ENCODE measurements around the gene CCDC154. TPM values are rescaled to one million over a fixed set of nuclear protein-coding genes. Genes with fewer than 3 reads are reported as not detected.

The CCDC154 gene
- total and polyA plus RNA-seq, 2 donors = 0.71 to 14.0 TPM

DNA sequence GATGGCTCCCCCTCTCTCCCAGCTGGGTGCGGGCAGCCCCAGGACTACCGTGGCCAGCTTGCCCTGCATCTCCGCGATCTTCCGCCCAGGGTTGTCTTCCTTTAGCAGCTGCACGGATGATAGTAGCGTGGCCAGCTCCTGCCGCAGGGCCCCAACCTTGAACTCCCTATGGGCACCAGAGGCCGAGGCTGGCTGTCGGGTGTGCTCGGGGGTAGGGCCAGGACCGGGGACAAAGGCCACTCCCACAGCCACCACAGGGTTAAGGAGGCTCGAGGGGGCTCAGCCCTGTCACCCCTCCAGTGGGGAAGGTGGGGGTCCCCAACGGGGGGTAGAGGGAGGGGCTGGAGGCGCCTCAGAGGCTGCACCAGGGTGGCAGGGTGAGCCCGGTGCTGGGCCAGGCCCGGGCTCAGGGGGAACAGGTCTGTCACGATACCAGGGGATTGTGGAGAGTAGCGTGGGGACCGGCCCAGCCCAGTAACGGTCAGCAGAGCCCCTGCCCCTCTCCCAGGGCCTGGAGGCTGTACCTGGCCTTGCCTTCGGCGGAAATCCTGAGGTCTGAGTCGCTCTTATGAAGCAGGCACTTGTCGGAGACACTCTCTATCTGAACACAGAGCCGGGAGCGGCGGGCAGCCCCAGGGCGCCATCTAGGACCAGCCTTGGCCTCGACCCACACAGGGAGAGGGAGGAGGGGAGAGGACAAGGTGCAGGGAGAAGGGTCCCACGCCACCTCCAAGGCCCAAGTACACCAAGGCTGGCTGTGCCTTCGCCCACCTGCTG is 8.2 kb downstream of the CCDC154 start:
- H3K4me1 ChIP-seq (ENCODE audit: control insufficient read depth in 2 of 2, insufficient read depth in 2 of 2, low read length in 2 of 2) = no peaks in the 10 kb centered on the region
- no peaks in the 10 kb centered on the region for H3K9me3 ChIP-seq (ENCODE audit: control insufficient read depth in 2 of 2, insufficient read depth in 1 of 2, low read length in 1 of 2)
- H3K27me3 ChIP-seq (ENCODE audit: control insufficient read depth in 2 of 2, insufficient read depth in 1 of 2, low read length in 1 of 2) = peaks cover 0 to 22% of the 10 kb centered on the region in 2 donors
- H3K27ac ChIP-seq (ENCODE audit: low read depth in 1 of 2, low read length in 1 of 2) = no peak overlapping the region
- no peak overlapping the region for H3K4me3 ChIP-seq (ENCODE audit: low read length in 2 of 2)
- H3K36me3 ChIP-seq (ENCODE audit: control insufficient read depth in 2 of 2, insufficient read depth in 2 of 2, low read length in 1 of 2) = no peaks in the 10 kb centered on the region
- no peak for DNase-seq (ENCODE audit: low read depth in 6 of 9, low spot score in 9 of 9)
- WGBS = 98% methylated on average over 32 of the region's 32 CpGs

DNA sequence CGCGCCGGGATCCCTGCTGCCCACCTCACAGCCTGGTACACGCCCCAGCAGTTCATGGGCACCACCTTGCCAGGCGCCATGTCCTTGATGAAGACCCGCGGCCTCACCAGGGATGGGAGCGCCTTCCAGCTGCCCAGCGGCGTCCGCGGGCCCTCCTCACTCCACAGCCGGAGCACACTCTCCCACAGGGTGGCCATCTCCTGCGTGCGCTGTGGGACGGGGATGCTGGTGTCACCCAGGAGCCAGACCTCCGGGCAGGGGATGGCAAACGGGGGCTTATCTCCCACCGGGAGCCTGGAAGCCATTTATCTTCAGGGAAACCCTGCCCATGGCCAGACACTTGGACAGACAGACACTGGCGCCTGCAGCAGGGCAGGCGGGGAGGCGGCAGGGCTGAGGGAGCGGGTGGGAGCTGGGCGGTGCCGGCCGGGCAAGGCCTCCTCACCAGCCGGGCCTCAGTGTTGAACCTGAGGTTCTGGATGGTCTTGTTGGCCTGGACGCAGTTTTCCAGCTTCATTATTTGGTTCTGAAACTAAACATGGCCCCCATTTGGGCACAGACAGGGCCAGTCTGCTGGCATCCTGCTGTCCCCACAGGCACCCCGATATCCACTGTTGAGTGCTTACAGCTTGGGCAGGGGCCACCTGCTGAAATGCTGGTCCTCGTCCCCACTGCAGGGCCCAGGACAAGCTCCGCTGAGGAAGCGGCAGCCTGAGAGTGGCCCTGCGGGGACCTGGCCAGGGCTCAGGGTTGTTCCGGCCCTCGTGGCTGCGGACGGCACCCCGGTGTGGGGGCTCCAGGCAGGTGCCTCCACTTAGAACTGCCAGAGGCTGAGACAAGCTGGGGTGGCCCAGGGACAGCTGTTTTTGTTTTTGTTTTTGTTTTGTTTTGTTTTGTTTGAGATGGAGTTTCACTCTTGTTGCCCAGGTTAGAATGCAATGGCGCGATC is 9.4 kb downstream of the CCDC154 start:
- DNase-seq (ENCODE audit: low read depth in 6 of 9, low spot score in 9 of 9) = no peak
- Histone ChIP-seq H3K9me3 (ENCODE audit: control insufficient read depth in 2 of 2, insufficient read depth in 1 of 2, low read length in 1 of 2) (no peaks in the 10 kb centered on the region), H3K4me3 (ENCODE audit: low read length in 2 of 2) (no peak overlapping the region), H3K27me3 (ENCODE audit: control insufficient read depth in 2 of 2, insufficient read depth in 1 of 2, low read length in 1 of 2) (peaks cover 0 to 32% of the 10 kb centered on the region in 2 donors), H3K36me3 (ENCODE audit: control insufficient read depth in 2 of 2, insufficient read depth in 2 of 2, low read length in 1 of 2) (no peaks in the 10 kb centered on the region), H3K27ac (ENCODE audit: low read depth in 1 of 2, low read length in 1 of 2) (no peak overlapping the region), H3K4me1 (ENCODE audit: control insufficient read depth in 2 of 2, insufficient read depth in 2 of 2, low read length in 2 of 2) (no peaks in the 10 kb centered on the region)
- 96% methylated on average over 40 of the region's 40 CpGs for WGBS

DNA sequence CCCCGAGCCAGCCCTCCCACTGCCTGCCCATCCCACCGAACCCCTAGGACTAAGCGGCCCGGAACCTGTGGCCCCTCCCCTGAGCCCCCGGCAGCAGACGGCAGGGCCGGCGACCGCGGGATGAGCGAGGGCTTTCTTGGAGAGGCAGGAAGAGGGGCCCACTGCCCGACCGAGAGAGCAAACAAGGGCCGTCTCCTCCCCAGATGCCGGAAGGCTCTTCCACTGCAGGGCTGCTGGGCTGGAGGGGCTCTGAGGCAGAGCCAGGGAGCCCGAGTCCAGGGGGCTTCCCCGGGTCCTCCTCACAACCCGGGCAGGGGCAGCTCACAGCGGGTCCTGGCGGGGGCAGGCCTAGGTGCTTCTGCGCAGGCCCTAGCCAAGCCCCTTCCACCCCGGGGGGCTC is 10.6 kb downstream of the CCDC154 start:
- Histone ChIP-seq H3K27ac (ENCODE audit: low read depth in 1 of 2, low read length in 1 of 2) (no peak overlapping the region), H3K36me3 (ENCODE audit: control insufficient read depth in 2 of 2, insufficient read depth in 2 of 2, low read length in 1 of 2) (no peaks in the 10 kb centered on the region), H3K4me1 (ENCODE audit: control insufficient read depth in 2 of 2, insufficient read depth in 2 of 2, low read length in 2 of 2) (no peaks in the 10 kb centered on the region), H3K4me3 (ENCODE audit: low read length in 2 of 2) (no peak overlapping the region), H3K27me3 (ENCODE audit: control insufficient read depth in 2 of 2, insufficient read depth in 1 of 2, low read length in 1 of 2) (peaks cover 0 to 33% of the 10 kb centered on the region in 2 donors), H3K9me3 (ENCODE audit: control insufficient read depth in 2 of 2, insufficient read depth in 1 of 2, low read length in 1 of 2) (no peaks in the 10 kb centered on the region)
- DNase-seq (ENCODE audit: low read depth in 6 of 9, low spot score in 9 of 9) = no peak
- WGBS = 61% methylated on average over 22 of the region's 22 CpGs

DNA sequence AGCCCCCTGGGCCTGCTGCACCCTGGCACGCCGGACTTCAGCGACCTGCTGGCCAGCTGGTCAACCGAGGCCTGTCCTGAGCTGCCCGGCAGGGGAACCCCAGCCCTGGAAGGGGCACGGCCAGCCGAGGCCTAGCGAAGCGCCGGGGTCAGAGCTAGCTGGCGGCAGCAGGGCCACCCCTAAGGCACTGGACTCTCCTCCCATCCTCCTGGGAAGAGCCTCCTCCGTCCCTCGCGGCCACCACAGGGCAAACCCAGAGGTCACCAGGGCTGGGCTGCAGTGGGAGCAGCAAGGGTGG is 11.1 kb downstream of the CCDC154 start:
- Histone ChIP-seq H3K27me3 (ENCODE audit: control insufficient read depth in 2 of 2, insufficient read depth in 1 of 2, low read length in 1 of 2) (peaks cover 0 to 33% of the 10 kb centered on the region in 2 donors), H3K36me3 (ENCODE audit: control insufficient read depth in 2 of 2, insufficient read depth in 2 of 2, low read length in 1 of 2) (no peaks in the 10 kb centered on the region), H3K27ac (ENCODE audit: low read depth in 1 of 2, low read length in 1 of 2) (no peak overlapping the region), H3K4me3 (ENCODE audit: low read length in 2 of 2) (no peak overlapping the region), H3K9me3 (ENCODE audit: control insufficient read depth in 2 of 2, insufficient read depth in 1 of 2, low read length in 1 of 2) (no peaks in the 10 kb centered on the region), H3K4me1 (ENCODE audit: control insufficient read depth in 2 of 2, insufficient read depth in 2 of 2, low read length in 2 of 2) (peaks cover 2 to 3% of the 10 kb centered on the region in 2 donors)
- WGBS = 85% methylated on average over 14 of the region's 14 CpGs
- no peak for DNase-seq (ENCODE audit: low read depth in 6 of 9, low spot score in 9 of 9)

DNA sequence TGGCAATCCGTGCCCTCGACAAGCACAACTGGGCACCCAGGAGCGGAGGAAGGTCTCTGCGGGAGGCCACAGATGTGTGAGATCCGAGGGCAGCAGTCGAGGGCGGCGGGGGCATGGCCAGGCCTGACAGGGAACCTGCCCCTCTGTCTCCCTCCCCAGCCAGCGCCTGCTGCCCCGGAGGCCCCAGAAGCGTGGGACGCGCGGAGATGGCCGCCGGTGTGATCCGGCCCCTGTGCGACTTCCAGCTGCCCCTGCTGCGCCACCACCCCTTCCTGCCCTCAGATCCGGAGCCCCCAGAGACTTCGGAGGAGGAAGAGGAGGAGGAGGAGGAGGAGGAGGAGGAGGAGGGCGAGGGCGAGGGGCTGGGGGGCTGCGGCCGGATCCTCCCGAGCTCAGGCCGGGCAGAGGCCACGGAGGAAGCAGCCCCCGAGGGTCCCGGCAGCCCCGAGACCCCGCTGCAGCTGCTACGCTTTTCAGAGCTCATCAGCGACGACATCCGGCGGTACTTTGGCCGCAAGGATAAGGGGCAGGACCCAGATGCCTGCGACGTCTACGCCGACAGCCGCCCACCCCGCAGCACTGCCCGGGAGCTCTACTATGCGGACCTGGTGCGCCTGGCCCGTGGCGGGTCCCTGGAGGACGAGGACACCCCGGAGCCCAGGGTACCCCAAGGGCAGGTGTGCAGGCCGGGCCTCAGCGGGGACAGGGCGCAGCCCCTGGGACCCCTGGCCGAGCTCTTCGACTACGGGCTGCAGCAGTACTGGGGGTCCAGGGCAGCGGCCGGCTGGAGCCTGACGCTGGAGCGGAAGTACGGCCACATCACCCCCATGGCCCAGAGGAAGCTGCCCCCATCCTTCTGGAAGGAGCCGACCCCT is 11.7 kb downstream of the CCDC154 start:
- DNase-seq (ENCODE audit: low read depth in 6 of 9, low spot score in 9 of 9) = no peak
- H3K4me3 ChIP-seq (ENCODE audit: low read length in 2 of 2) = peak overlapping the region in 1 of 2 donors; percentile 7
- 70% methylated on average over 63 of the region's 63 CpGs for WGBS
- peaks cover 0 to 33% of the 10 kb centered on the region in 2 donors for H3K27me3 ChIP-seq (ENCODE audit: control insufficient read depth in 2 of 2, insufficient read depth in 1 of 2, low read length in 1 of 2)
- H3K36me3 ChIP-seq (ENCODE audit: control insufficient read depth in 2 of 2, insufficient read depth in 2 of 2, low read length in 1 of 2) = no peaks in the 10 kb centered on the region
- H3K4me1 ChIP-seq (ENCODE audit: control insufficient read depth in 2 of 2, insufficient read depth in 2 of 2, low read length in 2 of 2) = peaks cover 2 to 3% of the 10 kb centered on the region in 2 donors
- H3K9me3 ChIP-seq (ENCODE audit: control insufficient read depth in 2 of 2, insufficient read depth in 1 of 2, low read length in 1 of 2) = no peaks in the 10 kb centered on the region
- H3K27ac ChIP-seq (ENCODE audit: low read depth in 1 of 2, low read length in 1 of 2) = no peak overlapping the region

DNA sequence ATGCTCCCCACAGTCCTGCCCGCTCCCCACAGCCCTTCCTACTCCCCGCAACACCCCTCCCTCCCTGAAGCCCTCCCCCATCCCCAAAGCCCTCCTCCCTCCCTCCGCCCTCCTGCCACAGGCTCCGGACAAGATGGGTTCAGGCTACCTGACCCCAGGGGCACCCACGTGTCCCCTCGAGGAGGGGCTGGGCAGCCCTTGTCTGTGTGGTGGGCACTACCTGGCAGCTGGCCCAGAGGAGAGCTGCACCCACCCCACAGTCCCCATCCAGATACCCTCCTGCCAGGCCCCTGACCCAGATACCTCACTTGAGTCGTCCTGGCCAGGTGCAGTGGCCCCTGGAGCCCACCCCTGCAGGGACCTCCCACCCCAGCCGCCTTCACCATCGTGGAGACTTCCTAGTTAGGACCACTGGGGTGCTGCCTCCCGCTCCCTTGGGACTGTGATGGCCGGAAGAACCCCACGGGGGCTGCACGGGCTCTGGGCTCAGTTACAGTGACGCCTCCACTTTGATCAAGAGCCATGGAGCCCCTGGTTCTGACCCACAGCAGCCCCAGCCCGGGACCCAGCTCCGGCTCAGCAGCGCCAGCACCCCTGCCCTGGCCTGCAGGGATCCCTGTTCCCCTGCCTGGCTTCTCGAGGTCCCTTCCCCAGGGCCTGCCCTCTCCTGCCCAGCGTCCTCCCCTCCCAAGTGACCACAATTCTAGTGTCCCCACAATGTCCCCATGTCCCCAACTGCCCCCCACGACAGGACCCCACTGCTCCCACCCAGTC is 12.7 kb downstream of the CCDC154 start:
- Histone ChIP-seq H3K9me3 (ENCODE audit: control insufficient read depth in 2 of 2, insufficient read depth in 1 of 2, low read length in 1 of 2) (no peaks in the 10 kb centered on the region), H3K27ac (ENCODE audit: low read depth in 1 of 2, low read length in 1 of 2) (no peak overlapping the region), H3K4me1 (ENCODE audit: control insufficient read depth in 2 of 2, insufficient read depth in 2 of 2, low read length in 2 of 2) (peaks cover 2 to 3% of the 10 kb centered on the region in 2 donors), H3K27me3 (ENCODE audit: control insufficient read depth in 2 of 2, insufficient read depth in 1 of 2, low read length in 1 of 2) (peaks cover 0 to 33% of the 10 kb centered on the region in 2 donors), H3K36me3 (ENCODE audit: control insufficient read depth in 2 of 2, insufficient read depth in 2 of 2, low read length in 1 of 2) (no peaks in the 10 kb centered on the region), H3K4me3 (ENCODE audit: low read length in 2 of 2) (no peak overlapping the region)
- WGBS = 83% methylated on average over 20 of the region's 20 CpGs
- no peak for DNase-seq (ENCODE audit: low read depth in 6 of 9, low spot score in 9 of 9)

DNA sequence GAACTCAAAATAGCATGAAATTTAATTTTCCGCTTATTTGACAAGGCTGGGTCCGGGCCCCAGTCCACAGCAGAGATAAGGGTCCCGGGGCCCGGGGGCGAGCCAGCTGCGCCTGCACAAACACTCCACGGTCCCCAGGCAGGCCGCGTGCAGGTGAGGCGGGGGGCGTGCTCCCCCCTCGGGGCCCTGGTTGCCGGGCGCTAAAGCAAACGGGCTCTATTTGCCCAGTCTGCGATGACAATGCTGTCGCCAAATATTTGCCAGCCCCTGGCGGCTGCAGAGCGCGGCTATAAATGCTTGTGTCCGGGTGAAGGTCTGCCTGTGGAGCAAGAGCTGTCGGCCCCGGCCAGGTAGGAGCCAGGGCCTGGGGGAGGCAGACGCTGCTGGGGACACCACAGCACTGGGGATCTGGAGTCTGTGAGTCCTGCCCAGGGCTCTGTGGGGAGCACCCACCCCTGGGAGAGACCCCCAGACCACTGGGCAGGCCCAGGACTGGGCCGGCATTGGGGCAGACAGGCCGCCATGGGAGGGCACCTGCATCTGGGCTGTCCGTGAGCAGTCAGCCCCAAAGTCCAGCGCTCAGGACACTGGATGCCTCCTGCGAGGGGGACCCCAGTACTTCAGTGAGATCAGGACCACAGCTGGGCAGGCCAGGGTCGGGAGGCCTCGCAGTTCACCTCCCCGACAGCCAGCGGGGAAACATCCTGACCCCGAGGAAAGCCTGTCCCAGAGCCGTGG is 13.4 kb downstream of the CCDC154 start, which contains the start of gene PERCC1:
Gene PERCC1, plus strand, starts transcription at position 320 of the 738 bp plus-strand sequence. CDS start 1,516 bp downstream, outside the sequence.
- Histone ChIP-seq H3K9me3 (ENCODE audit: control insufficient read depth in 2 of 2, insufficient read depth in 1 of 2, low read length in 1 of 2) (no peaks in the 10 kb centered on the region), H3K36me3 (ENCODE audit: control insufficient read depth in 2 of 2, insufficient read depth in 2 of 2, low read length in 1 of 2) (no peaks in the 10 kb centered on the region), H3K4me3 (ENCODE audit: low read length in 2 of 2) (no peak within 1 kb of the TSS), H3K27ac (ENCODE audit: low read depth in 1 of 2, low read length in 1 of 2) (no peak within 1 kb of the TSS), H3K27me3 (ENCODE audit: control insufficient read depth in 2 of 2, insufficient read depth in 1 of 2, low read length in 1 of 2) (peaks cover 0 to 33% of the 10 kb centered on the region in 2 donors), H3K4me1 (ENCODE audit: control insufficient read depth in 2 of 2, insufficient read depth in 2 of 2, low read length in 2 of 2) (peaks cover 2 to 3% of the 10 kb centered on the region in 2 donors)
- DNase-seq (ENCODE audit: low read depth in 6 of 9, low spot score in 9 of 9) = no peak
- WGBS = 75% methylated on average over 35 of the region's 35 CpGs
